ENCODE results near the gene PIK3R1.

PIK3R1 gene

GRCh38 chr5:68296895-68297294 lies 81.3 kb downstream of the PIK3R1 start:
- DNase-seq (ENCODE audit: low spot score), result no peak

DNA sequence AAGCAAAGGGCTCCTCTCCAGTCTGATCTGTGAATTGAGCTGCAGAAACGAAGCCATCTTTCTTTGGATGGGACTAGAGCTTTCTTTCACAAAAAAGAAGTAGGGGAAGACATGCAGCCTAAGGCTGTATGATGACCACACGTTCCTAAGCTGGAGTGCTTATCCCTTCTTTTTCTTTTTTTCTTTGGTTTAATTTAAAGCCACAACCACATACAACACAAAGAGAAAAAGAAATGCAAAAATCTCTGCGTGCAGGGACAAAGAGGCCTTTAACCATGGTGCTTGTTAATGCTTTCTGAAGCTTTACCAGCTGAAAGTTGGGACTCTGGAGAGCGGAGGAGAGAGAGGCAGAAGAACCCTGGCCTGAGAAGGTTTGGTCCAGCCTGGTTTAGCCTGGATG lies 82.1 kb downstream of the PIK3R1 start:
- no peak for DNase-seq (ENCODE audit: low spot score)

DNA sequence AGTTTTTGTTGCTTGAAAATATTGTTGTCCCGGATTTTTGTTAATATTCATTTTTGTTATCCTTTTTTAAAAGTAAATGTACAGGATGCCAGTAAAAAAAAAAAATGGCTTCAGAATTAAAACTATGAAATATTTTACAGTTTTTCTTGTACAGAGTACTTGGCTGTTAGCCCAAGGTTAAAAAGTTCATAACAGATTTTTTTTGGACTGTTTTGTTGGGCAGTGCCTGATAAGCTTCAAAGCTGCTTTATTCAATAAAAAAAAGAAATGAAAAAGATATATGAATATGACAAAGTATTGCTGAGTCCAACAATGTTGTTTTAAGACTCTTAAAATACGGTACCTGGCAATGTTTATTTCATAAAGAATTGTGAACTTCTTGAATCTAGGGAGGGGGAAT lies 82.9 kb downstream of the PIK3R1 start:
- no peak for DNase-seq (ENCODE audit: low spot score)

DNA sequence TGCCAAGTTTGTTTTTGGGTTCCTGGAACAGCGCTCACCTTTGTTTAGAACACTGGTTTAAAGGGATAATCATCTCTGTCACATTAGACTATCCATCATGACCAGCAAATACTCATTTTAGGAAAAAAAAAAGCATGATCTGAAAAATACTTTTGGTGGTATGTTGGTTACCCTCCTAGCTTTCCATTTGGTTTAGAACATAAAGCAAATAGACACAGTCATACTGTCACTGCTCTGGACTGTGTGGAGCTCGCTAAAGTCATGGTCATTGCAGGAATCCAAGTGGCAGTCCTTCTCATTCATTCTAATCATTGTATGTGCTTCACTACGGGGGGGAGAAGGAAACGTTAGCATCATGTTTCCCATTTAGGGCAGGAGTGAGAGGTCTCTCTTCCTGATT lies 83.5 kb downstream of the PIK3R1 start:
- DNase-seq (ENCODE audit: low spot score), result no peak

DNA sequence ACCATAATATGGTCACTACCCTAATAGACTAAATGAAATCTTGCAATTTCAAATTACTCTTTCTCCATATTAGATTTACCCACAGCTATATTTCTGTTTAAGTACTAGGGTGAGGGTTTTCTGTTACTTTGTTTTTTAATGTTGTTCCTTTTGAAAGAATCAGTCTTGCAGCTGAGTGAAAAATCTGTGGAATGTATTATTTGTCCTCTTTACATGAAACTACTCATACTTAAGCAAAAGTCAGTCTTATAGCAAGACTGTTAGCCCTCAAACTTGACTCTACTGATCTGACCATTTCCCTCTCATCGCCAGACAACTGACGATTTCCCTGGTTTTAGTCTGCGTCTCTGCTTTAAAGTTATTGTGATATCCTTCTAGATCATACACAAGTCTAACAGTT lies 84.0 kb downstream of the PIK3R1 start:
- DNase-seq (ENCODE audit: low spot score), result no peak

- DNase-seq (ENCODE audit: low spot score), result no peak
Measured at GRCh38 chr5:68303038-68303738, 87.6 kb downstream of the PIK3R1 start.

- DNase-seq (ENCODE audit: low spot score), result no peak
Measured at GRCh38 chr5:68303754-68304420, 88.3 kb downstream of the PIK3R1 start.

- DNase-seq (ENCODE audit: low spot score), result no peak
Measured at GRCh38 chr5:68304421-68305052, 89.0 kb downstream of the PIK3R1 start.

GRCh38 chr5:68305223-68305870 lies 89.8 kb downstream of the PIK3R1 start:
- no peak for DNase-seq (ENCODE audit: low spot score)

DNA sequence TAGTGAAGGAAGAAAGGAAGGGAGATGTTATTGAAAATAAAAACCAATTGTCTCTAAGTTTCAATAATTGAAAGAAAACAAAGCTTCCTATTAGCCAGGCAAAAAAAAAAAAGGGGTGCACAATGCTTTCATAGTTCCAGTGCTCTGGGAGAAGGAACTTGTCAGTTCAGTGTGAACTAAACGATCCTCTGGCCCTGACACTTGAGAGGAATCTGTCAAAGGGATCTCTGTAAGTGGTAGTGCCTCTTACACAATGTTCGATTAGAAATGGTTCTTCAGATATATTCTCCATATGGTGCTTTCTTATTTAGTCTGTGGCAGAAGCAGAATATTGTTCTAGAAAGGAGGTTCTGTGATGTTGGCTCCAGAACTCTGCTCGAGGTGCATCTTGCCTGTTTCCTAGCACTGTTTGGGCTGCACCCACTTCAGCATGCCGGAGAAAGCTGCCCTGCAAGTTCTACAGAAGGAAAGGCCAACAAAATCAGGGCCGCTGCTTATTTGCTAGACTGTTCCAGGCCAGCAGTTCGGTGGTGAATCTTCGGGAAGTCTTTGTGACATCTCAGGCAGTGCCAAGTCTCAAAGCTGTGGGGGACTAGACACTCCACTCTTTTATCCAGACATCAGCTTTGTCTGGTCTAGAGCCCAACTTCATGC lies 90.9 kb downstream of the PIK3R1 start:
- DNase-seq (ENCODE audit: low spot score), result no peak

DNA sequence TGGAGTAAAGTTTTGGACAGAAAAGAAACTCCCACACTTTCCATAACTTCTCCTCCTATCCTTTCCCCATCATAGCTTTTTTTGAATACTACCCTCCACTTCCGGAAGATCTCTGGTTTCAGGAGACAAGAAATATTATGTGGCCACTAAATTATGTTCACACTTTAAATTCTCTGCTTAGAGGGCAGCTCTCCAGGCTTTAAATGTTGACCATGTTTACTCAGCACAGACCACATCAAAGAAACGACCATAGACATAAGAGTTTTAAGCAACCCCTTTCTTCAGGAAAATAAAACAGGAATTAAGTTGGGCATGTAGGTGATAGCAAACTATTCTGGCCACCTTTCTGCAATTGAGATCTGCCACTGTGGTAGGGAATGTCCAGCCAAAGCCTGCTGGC lies 97.8 kb downstream of the PIK3R1 start:
- no peak for DNase-seq (ENCODE audit: low spot score)

DNA sequence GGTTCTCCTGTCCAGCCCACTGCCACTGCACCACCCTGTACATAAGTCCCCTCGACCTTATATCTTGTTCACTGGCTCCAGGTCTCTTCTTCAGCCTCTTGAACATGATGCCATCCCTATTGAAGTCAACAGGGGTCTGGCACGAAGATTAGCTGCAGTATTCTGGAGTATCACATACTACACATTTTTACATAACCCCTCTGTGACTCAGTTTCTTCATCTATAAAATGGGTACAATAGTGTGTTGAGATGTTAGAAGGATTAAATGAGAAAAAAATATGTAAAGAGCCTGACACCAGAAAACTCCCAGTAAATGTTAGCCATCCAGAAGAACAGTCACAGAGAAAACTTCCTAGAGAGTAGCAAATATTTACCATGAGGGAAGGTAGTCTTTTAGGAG lies 98.9 kb downstream of the PIK3R1 start:
- no peak for DNase-seq (ENCODE audit: low spot score)

DNA sequence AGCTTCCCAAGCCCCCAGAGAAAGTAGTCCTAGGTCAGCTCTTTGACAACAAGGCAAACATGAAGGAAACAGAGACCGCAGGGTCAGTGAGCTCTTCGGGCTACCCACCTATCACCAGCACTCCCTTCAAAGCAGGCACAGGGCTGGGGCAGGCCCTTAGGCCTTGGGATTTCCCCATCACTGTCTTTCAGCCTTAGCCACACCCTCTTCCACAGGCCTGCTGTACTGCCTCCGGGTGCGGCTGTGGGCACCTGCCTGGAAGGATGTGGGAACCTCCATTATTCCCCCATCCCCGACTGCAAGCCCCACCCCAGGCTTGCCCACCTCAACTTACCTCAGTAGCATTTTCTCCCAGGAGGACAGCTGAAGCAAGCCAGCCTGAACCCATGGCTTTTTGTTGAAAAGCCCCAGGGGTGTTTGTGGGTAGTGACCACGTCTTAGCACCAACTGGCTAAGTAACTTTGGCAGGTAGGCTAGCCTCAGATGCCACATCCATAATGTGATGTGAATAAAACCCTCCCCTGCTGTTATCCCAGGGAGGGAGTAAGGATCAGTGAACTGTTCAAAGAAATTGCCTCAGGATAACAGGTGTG lies 100.2 kb downstream of the PIK3R1 start:
- no peak for DNase-seq (ENCODE audit: low spot score)

DNA sequence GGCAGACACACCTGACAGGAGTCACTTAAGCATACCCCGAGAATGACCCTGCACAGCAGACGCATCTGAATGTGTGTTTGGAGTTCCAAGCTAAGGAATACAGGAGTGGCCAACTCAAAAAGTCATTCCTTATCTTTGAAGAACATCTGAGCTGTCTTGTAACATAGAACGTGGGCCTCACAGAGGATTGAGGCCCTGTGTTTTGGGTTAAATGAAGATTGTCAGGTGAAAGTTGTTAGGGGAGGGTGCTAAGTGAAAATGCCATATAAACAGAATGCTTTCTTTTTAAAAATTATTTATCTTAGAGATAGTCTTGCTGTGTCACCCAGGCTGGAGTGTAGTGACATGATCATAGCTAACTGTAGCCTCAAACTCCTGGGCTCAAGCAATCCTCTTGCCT lies 100.9 kb downstream of the PIK3R1 start:
- no peak for DNase-seq (ENCODE audit: low spot score)

- no peak for DNase-seq (ENCODE audit: low spot score)
Measured at GRCh38 chr5:68317646-68318045, 102.1 kb downstream of the PIK3R1 start.

DNA sequence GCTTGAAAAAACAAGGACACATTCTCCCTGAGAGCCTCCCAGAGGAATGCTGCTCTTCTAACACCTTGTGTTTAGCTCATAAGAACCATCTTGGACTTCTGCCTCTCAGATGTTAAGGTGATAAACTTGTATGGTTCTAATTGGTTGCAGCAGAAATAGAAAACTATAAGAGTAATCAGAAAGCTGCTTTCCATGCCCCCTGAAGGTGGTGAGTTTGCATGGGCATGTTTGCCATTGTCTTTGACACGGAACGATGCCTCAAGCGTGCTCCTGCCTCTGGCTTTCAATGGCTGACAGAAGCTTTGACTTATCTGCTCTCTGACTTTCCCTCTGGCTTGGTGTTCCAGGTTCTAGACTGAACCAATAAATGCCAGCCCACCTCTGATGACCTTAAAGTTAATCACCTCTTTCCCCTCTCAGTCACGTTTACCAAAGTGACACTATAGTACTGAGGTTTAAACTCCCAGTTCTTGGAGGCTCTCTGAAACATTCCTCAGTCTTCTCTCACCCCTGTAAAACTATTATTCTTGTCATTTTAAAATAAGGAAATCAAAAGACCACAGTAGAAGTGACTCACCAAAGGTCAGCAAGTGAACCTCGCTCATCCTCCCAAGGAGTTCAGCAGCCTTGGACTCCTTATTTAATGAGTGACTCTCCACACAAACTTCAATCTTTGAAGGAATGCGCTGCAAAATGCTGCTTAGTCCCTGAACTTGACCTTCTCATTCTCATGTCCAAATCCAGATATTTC lies 103.6 kb downstream of the PIK3R1 start:
- DNase-seq (ENCODE audit: low spot score), result no peak

DNA sequence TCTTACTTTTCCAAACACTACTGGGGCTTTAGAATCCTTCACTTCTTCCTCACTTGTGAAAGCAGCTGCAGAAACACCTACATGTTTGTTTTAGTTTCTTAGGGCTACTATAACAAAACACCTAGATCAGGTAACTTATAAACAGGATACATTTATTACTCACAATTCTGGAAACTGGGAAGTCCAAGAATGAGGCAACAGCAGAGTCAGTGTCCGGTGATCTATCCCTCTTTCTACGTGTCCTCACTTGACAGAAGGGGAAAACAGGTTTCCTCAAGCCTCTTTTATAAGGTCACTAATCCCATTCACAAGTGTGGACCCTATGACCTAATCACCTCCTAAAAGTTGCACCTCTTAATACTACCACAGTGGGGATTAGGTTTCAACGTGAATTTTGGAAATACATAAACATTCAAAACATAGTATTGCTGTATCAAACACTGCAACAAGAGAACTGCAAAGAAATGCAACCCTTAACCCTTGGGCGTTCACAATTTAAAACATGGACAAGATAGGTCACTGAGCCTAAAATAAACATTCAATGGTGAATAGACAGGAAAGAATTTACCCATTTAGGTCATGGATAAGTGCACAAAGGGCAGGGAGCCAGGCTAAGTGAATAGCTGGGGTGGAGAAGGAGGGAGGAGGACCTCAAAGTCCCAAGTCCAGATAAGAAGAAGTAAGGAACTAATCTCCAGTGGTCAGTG lies 104.3 kb downstream of the PIK3R1 start:
- no peak for DNase-seq (ENCODE audit: low spot score)

- no peak for DNase-seq (ENCODE audit: low spot score)
Measured at GRCh38 chr5:68320413-68320986, 104.9 kb downstream of the PIK3R1 start.

GRCh38 chr5:68325065-68325580 lies 109.6 kb downstream of the PIK3R1 start:
- no peak for DNase-seq (ENCODE audit: low spot score)

Measured in NAMALWA (cell line).